Kidney epithelial cell (primary cell): Measurements from ENCODE around the gene FCN2. TPM values are rescaled to one million over a fixed set of nuclear protein-coding genes. Genes with fewer than 3 reads are reported as not detected.

Source experiments
- DNase-seq: peaks from one replicate; pipeline ENCODE4 v3.0.0-alpha.2; 2010; ENCODE audit warnings: low read depth
- H3K27me3 ChIP-seq: 2 replicates; pipeline ENCODE4 v1.6.0; 2011; ENCODE audit warnings: low read length; ENCODE audit not compliant: control insufficient read depth, insufficient read depth
- H3K36me3 ChIP-seq: 2 replicates; pipeline ENCODE4 v1.5.1; 2011; ENCODE audit warnings: low read length; ENCODE audit not compliant: control insufficient read depth, insufficient read depth
- H3K4me3 ChIP-seq: 2 replicates; pipeline ENCODE4 v1.5.1; 2011; ENCODE audit warnings: low read depth, mild to moderate bottlenecking, control low read depth, low read length
- total RNA-seq: library from RNA; depleted of rRNA; stranded (reverse); fragments of >200 nt; gene quantifications from 2 replicates; pipeline ENCODE4 v1.2.3, GENCODE V29; 2015
- TF ChIP-seq, protein P1 (sequence below): IDR thresholded peaks from 2 replicates; pipeline ENCODE4 v1.5.1; 2011; ENCODE audit warnings: mild to moderate bottlenecking, moderate library complexity, low read length, control low read depth, inconsistent platforms; ENCODE audit not compliant: insufficient read depth, poor library complexity, severe bottlenecking

Gene FCN2
- total RNA-seq, 1 donor from 2014 or later = not detected

DNA sequence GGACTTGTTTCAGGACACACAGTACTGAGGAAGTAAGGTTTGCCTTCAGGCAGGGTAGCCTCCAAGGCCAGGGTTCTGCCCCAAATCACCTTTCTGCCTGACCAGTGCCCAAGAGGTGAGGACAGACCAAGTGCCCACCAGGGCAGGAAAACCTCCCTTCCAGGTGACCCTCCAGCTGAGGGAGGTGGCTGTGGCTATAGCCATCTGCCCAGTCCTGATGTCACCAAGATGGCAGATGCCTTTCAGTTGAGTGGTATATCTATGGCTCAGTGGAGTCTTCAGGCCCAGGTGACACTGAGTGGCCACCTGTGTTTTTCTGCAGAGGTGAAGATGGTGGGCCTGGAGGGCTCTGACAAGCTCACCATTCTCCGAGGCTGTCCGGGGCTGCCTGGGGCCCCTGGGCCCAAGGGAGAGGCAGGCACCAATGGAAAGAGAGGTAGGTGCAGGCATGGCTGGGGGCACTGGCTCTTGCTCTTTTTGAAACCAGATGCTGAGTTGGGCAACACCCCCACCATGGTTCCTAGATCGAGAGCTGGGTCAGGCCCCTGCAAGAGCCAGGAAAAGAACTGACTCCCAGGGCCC lies 1.7 kb downstream of the FCN2 start:
- TF ChIP-seq, protein P1, sequence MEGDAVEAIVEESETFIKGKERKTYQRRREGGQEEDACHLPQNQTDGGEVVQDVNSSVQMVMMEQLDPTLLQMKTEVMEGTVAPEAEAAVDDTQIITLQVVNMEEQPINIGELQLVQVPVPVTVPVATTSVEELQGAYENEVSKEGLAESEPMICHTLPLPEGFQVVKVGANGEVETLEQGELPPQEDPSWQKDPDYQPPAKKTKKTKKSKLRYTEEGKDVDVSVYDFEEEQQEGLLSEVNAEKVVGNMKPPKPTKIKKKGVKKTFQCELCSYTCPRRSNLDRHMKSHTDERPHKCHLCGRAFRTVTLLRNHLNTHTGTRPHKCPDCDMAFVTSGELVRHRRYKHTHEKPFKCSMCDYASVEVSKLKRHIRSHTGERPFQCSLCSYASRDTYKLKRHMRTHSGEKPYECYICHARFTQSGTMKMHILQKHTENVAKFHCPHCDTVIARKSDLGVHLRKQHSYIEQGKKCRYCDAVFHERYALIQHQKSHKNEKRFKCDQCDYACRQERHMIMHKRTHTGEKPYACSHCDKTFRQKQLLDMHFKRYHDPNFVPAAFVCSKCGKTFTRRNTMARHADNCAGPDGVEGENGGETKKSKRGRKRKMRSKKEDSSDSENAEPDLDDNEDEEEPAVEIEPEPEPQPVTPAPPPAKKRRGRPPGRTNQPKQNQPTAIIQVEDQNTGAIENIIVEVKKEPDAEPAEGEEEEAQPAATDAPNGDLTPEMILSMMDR = no peak
- Histone ChIP-seq H3K27me3 (no peaks in the 10 kb centered on the region), H3K36me3 (no peaks in the 10 kb centered on the region), H3K4me3 (no peak overlapping the region)
- DNase-seq = no peak

- H3K27me3 ChIP-seq = no peaks in the 10 kb centered on the region
- no peak overlapping the region for H3K4me3 ChIP-seq
- no peaks in the 10 kb centered on the region for H3K36me3 ChIP-seq
- no peak for DNase-seq
- TF ChIP-seq, protein P1 = no peak
These were observed 2.6 kb downstream of the FCN2 start for GRCh38 chr9:134883040-134883782.

DNA sequence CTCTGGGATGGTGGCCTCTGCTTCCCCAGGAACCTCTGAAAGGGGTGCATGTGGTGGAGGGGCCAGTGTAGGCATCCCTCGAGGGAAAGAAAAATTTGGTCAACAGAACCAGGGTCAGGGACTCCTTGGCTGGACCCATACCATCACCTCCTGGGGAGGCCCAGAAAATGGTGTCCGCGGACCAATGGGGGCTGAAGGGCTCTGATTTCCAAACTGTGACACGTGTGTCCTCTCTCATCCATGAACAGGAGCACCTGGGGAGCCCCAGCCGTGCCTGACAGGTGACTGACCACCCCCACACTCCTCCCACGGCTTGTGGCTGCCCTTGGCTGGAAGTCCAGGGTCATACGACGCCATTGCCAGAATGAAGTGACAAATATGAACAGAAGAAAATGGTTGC lies 3.9 kb downstream of the FCN2 start:
- Histone ChIP-seq H3K36me3 (no peaks in the 10 kb centered on the region), H3K27me3 (no peaks in the 10 kb centered on the region), H3K4me3 (no peak overlapping the region)
- TF ChIP-seq, protein P1 = no peak
- DNase-seq = no peak

DNA sequence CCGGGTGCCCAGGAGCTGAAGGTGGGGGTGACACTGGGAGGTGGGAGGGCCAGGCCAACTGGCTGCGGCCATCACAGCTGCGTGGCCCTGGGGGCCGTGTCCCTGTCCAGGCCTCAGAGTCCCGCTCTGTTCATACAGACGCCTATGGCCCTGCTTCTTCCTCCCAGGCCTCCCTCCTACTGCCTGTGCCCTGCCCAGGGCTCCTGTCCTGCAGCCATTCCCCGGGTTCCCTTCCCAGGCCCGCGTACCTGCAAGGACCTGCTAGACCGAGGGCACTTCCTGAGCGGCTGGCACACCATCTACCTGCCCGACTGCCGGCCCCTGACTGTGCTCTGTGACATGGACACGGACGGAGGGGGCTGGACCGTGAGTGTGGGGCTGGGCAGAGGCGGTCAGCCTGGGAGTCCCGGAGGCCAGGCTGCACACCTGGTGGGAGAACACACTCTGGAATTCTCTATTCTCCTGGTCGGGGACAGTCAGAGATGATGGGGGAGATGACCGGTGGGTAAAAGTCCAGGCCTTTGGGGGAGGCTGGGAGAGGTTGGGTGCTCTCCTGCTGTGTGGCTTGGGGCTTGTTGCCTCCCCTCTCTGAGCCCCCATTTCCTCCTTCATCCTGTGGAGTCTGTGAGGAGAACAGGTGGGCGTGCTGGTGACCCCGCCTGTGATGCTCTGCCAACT lies 4.5 kb downstream of the FCN2 start:
- no peaks in the 10 kb centered on the region for H3K27me3 ChIP-seq
- no peaks in the 10 kb centered on the region for H3K36me3 ChIP-seq
- H3K4me3 ChIP-seq = no peak overlapping the region
- no peak for DNase-seq
- TF ChIP-seq, protein P1 = no peak

- DNase-seq = no peak
- H3K4me3 ChIP-seq = no peak overlapping the region
- no peaks in the 10 kb centered on the region for H3K27me3 ChIP-seq
- H3K36me3 ChIP-seq = no peaks in the 10 kb centered on the region
- TF ChIP-seq, protein P1 = no peak
These were observed 5.2 kb downstream of the FCN2 start for GRCh38 chr9:134885679-134886412.
